PC-3 (cell line): ENCODE data around the gene PES1.

Experiments
- EZH2 ChIP-seq: fragments of 300-600 bp; sonication (generic); IDR thresholded peaks from one replicate; pipeline ENCODE4 v1.6.1; 2017; ENCODE audit warnings: antibody characterized with exemption, mild to moderate bottlenecking, low read length; ENCODE audit not compliant: unreplicated experiment
- EZH2phosphoT487 ChIP-seq: fragments of 300-600 bp; sonication (generic); IDR thresholded peaks from 2 replicates; pipeline ENCODE4 v1.6.1; 2018; ENCODE audit warnings: mild to moderate bottlenecking, antibody characterized with exemption, low read length, borderline replicate concordance
- TF ChIP-seq, protein P1 (sequence below): fragments of 300-600 bp; sonication (generic); conservative IDR thresholded peaks from 2 replicates; pipeline ENCODE4 v1.5.1; 2017; ENCODE audit warnings: antibody characterized with exemption, low read depth, mild to moderate bottlenecking, low read length

DNA sequence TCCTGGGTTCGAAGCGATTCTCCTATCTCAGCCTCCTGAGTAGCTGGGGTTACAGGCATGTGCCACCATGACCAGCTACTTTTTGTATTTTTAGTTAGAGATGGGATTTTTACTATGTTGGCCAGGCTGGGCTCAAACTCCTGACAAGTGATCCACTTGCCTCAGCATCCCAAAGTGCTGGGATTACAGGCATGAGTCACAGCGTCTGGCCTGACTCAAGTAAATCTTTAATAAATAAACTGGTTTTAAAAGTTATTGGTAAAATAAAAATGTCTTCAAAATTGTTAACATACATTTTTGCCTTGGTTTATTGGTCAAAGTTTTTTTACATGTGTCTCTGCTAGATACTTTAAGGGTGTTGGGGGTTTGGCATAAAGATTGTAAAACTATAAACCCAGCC is 7.3 kb upstream of the PES1 start:
- TF ChIP-seq, protein P1, sequence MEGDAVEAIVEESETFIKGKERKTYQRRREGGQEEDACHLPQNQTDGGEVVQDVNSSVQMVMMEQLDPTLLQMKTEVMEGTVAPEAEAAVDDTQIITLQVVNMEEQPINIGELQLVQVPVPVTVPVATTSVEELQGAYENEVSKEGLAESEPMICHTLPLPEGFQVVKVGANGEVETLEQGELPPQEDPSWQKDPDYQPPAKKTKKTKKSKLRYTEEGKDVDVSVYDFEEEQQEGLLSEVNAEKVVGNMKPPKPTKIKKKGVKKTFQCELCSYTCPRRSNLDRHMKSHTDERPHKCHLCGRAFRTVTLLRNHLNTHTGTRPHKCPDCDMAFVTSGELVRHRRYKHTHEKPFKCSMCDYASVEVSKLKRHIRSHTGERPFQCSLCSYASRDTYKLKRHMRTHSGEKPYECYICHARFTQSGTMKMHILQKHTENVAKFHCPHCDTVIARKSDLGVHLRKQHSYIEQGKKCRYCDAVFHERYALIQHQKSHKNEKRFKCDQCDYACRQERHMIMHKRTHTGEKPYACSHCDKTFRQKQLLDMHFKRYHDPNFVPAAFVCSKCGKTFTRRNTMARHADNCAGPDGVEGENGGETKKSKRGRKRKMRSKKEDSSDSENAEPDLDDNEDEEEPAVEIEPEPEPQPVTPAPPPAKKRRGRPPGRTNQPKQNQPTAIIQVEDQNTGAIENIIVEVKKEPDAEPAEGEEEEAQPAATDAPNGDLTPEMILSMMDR, result no peak
- TF ChIP-seq EZH2, result no peak
- no peak for TF ChIP-seq EZH2phosphoT487
